UCSD-AML1 (cell line): ENCODE results near the gene GPM6B.

Source experiments
- DNase-seq: peaks from one replicate; lab custom pipeline; 2025; ENCODE audit not compliant: unreplicated experiment; lab: John Stamatoyannopoulos, UW

GPM6B gene, protein sequence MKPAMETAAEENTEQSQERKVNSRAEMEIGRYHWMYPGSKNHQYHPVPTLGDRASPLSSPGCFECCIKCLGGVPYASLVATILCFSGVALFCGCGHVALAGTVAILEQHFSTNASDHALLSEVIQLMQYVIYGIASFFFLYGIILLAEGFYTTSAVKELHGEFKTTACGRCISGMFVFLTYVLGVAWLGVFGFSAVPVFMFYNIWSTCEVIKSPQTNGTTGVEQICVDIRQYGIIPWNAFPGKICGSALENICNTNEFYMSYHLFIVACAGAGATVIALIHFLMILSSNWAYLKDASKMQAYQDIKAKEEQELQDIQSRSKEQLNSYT

DNA sequence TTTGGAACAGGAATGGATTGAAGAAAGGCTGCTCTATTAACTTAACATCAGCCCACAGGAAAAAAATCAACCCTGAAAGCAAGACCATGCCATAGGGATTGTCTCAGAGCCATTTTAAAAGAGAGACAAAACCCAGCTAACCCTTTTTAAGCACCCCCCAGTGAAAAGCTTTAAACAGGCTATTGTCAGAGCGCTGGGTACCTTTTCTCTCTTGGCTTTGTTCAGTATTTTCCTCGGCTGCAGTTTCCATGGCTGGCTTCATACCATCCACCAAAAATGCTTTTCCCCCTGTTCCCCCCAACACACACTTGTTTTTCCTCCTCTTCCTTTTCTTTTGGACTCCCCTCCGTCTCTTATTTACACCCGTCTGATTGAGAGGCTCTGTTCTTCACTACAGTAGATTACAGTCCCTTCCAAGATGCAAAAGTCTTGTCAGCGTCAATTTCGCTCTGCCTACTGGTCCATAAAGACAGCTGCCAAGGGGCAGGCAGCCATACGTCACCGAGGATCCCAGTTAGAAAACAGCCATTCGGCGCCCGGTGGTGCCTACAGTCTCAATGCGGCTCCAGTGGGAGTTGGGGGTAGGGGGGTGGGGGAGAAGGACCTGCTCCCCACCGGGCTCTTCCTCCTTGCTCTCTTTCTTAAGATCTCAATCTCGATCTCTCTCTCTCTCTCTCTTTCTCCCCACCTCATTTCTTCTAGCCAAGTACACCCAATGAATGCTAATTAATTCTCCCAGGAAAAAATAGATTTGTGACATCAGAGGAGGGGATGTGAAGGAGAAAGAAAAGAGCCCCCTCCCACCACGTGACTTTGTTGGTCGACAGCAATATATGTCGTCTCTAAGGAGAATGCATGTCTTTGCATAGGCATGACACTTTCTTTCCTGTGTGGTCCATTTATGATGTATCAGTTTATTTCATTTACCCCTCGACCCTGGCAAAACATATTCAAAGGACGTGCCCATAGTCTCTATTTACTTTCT, at the start of gene GPM6B:
TSS of gene GPM6B (minus strand) at position 451 of the 985 bp plus-strand sequence. CDS start at position 262, 189 bp downstream.
- DNase-seq, result no peak

DNA sequence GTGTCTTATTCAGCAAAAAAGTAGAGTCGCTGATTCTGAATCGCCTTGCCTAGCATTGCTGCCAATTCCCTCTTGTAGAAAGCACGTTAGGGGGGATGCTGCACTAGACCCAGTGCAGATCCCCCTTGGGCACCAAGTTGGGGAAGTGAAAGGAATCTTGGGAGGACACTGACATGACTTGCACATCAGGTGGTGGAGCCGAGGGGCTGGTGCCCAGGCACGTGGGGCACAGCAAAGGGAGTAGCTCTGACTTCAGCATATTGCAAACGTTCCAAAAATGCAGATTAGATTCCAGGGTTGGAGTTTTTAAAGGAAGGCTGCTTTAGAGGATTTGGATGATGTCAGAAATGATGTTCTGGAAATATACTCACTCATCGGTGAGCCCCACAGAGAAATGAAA, 47.4 kb upstream of the GPM6B start:
- no peak for DNase-seq

DNA sequence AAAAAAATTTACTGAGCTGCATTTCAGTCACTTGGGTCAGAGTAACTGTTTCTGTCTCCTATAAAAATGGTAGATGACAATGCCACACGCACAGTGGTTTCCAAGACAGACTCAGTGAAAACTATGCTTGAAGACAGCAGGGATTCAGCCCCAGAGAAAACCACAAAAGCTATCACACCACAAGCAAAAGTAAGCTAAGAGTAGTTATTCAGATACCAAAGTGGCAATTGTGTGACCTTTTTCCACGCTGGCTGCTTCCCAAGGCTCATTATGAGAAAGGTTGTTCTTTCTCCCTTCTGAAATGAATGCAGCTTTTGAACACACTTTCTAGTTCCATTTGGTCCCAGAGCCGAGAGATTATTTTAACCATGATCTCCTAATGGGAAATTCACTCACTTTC, 46.4 kb upstream of the GPM6B start:
- DNase-seq, result no peak

DNA sequence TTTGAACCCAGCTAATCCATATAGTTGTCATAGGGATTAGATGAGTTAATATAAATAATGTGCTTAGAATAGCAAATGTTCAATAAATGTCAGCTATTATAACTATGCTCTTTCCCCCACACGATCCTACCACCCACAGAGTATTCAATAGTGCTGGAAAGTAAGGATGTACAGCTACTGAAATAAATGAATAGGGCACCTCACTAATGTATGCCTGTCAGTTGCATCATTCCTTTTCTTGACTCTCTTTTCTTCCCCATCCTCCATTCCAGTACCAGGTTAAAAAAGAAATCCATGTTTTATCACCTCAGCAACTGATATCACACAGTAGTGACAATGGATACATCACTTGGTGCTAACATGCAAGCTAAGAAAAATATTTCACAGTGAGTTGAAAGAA, 42.8 kb upstream of the GPM6B start:
- no peak for DNase-seq

DNA sequence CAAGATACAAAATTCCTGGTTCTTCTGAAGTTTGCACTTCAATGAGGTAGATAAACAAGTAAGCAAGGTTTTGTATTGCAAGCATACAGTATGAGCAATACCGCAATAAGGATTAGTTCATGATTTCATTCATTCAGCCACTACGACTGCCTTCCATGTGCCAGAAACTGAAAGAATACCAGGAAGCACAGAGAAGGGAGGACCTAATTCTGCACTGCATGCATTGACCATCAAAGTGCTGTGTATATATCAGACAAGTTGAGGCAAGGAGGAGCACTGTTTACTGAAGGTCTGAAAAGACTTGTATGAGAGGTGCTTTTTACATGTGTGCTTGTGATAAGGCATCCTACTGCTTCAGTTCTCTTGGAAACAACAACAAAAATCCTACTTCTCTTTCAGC, 40.9 kb upstream of the GPM6B start:
- DNase-seq, result no peak

DNA sequence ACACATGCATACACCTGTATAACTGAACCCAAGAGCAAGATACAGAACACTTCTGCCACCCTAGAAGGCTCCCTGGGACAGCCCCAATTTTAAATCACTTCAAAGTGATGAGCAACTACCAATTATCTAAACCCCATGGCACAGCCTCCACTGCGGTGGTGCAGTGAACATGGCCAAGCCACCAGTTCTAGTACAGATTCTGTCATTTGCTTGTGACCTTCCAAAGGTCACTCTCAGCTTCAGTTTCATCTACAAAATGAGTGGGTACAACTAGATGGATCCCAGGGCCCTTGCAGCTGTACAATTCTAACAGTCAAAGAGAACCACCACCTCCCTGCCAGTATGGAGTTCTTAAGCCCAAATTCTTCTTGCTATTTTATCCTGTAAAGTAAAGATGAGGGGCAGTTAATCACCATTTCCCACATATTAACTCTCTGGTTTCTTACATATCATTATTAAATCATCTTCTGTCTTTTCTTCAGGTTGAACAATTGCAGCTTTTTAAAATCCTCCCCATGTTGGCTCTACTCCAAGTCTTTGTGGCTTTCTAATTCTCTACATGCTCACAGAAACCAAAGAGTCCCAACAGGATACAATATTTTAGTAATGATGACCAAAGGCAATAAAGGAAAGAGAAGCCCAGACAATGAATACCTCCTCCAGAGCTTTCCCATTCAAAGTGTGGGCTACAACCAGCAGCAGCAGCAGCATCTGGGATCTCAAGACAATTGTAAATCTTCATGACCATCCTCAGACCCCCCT, 39.0 kb upstream of the GPM6B start:
- no peak for DNase-seq

DNA sequence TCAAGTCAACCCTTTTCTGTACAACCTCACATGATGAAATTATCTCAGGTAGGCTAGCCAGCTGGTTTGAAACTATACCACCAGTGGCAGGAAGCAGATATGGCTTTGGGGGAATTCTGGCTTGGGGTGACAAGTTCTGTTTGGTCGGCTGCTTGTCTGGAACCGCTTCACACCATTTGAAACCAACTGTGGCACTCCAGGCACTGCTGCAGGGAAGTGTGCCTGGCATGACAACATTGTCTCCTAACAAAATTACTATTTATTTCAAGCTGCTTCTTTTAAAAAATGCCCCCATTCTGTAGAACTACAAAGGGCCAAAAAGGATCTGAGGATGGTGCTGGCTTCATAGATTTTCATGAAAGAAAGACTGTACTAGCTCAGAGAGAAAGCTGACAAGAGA, 37.1 kb upstream of the GPM6B start:
- no peak for DNase-seq

DNA sequence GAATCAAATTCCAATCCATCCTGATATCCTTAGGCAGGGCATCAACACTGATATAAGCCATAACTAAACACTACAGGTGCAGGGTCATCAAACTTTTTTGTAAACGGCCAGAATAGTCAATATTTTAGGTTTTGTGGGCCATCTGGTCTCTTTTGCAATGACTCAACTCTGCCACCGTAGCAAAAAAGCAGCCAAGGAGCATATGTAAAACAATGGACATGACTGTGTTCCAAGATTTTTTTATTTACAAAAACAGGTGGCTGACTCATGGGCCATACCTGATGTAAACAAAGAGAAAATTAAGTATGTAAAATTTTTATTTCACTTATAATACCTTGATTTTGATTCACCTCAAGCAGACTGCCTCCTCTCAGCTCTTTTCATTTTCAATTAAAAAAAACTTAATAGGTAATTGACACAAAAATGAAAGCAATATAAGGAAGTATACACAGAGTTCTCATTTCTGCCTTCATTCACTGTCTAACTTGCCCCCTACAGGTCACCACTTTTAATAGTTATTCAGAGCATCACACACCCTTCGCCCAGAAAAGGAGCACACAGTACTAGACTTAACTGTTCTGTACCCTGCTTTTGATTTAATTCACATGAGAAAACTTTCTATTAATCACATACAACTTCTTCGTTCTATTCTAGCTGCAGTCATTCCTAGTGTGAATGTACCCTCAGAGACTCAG, 35.3 kb upstream of the GPM6B start:
- no peak for DNase-seq

DNA sequence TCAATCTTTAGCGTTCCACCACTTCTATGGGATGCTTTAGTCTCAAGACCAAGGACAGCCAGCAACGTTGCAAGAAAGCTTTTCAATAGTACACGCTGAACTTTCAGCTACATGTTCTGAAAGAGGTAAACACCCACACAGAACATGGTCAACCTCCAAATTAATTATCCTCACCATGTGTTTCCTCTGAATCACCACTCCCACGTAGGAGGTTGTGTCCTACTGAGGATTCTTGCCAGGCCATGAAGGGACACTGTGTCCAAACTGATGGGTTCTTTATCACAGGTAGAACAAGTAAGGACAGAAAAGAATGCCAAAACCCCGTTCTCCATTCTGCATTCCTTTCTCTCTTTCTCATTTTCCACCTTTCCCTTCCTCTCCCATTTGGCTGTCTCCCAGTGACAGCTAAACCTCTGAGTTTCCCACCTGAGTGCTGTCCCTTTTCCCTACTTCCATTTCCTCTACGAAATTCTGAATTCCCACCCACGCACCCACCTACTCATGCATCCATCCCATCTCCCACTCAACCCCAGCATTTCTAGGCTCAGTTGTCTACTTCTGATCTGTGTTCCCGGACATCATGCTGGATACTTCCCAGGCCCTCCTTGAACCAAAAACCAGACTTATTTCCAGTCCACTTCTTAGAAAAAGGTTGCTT, 29.0 kb upstream of the GPM6B start:
- no peak for DNase-seq

DNA sequence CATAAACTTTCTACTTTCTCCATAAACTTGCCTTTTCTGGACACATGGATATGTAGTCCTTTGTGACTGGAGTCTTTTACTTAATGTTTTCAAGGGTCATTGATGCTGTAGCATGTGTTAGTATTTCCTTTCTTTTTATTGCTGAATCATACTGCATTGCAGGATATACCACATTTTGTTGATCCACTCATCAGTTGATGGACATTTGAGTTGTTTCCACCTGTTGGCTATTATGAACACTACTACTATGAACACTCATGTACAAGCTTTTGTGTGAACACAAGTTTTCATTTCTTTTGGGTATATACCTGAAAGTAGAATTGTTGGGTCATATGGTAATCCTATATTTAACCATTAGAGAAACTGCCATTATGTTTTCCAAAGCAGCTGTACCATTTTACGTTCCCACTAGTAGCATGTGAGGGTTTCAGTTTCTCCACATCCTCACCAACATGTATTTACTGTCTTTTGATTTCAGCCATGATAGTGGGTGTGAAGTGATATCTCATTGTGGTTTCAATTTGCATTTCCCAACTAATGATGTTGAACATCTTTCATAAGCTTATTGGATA, 26.3 kb upstream of the GPM6B start:
- DNase-seq, result no peak

DNA sequence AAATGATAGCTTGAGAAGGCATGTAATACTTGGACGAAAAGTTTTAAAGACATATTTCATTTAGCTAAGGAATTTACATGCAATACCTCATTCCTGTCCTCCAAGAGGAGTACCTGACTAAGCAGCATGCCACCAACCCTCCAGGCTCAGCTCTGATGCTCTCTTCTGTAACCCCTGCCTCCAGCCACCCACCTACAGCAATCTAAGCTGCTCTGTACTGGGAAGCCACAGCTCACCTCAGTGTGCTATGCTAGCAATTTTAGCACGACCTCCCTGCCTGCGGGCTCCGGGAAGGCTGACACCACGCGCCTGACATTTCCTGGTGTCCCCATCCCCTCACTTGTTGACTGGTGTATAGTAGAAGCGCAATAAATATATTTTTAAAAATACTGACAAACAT, 23.2 kb upstream of the GPM6B start:
- no peak for DNase-seq

DNA sequence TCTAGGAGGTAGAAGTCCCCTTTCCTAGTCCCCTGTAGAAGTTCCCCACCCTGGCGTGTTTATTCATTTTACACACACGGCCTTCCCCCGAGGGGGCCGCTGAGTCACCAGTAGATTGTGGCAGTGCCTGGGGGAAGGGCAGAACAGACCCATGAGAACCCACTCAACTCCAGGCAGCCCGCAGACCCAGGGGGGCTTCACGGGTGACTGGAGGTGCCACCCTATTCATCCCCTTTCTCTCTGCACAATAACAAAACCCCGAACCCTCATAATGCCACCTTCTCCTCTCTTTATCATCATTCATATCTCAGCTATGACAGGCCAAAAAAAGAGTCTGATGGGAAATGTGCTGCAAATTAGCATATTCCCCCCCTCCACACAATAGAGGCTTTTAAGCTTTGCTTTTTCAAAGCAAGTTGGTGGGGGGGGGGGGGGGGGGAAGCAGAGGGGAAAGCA, 20.4 kb upstream of the GPM6B start:
- DNase-seq, result no peak

DNA sequence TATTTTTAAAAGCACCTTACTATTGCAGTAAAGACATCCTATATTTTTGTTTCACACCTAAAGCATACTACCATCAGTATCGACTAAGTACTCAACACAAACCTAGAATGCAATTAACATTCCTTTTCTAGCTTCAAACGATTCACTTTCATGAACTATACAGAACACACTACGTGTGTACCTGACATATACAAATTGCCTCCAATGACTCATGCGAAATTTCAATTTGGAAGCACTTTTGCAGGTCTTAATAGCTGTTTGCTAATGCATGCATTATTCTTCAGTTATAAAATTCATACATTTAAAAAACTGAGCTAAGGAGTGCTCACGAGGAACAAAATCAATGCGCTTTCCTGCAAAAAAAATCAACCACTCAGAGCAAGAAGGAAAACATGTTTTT, 19.7 kb upstream of the GPM6B start:
- DNase-seq, result no peak

DNA sequence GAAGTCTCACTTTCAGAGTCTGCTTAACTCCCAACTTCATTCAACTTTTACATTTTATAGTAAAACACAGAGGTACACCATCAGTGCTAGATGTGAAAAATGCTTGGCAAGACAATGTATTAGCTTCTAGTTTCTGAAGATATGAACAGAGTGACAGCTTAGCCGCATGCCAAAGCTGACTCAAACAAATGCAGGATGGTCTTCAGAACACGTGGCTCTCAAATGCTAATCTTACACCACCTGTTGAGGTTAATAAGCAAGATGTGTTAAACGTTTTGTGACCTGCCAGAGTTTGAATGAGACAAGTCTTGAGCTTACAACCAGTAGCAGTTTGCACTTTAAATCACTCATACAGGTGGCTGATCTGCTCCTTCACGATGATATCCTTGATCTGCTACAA, 18.9 kb upstream of the GPM6B start:
- DNase-seq, result no peak

DNA sequence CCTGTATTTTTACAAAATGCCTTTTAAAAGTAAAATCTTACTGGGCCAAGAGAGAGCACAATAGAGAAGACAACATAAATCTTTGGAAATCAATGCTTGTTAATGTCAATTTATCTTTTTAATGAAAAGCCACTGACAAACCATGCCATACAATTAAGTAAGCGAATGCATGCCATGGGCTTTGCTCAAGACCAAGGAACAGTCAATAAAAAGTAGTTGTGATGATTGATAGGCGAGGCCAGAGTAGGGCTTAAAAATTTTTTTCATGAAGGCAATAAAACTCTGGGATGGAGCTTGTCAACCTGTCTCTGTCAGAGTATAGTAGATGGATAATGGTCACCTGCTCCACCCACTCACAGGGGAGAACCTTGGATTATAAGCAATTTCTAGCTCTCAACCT, 17.5 kb upstream of the GPM6B start:
- DNase-seq, result no peak

DNA sequence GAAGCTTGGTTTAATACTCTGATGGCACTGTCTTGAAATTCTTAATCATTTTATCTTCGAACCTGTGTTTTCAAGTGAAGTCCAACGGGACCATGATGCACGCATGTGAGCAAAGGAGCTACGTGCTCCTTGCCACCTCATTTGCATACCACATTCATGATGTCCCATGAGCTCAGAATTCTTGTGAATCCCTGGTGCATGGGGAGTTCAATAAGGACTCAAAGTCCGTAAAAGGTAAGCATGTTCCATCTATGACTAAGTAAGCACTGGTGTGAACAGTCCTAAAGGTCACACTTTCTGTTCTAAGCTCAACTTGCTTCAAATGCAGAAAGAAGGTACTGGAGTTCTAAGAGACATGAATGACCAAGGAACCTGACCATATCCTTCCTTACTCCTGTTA, 13.1 kb upstream of the GPM6B start:
- no peak for DNase-seq

DNA sequence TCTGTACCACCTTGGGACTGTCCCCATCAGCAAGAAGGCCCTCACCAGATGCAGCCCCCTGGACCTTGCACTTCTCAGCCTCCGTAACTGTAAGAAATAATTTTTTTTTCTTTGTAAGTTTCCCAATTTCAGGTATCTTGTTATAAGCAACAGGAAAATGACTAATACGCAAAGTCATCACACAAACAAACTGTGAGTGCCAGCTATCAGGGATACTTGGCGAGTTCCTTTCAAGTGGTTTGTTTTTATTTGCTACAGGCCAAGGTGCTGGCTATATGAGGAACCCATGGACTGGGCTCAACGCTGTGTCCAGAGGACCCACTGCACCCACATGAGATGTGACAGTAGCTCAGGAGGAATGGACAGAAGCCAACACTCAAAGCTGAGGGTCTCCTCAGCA, 11.5 kb upstream of the GPM6B start:
- no peak for DNase-seq

DNA sequence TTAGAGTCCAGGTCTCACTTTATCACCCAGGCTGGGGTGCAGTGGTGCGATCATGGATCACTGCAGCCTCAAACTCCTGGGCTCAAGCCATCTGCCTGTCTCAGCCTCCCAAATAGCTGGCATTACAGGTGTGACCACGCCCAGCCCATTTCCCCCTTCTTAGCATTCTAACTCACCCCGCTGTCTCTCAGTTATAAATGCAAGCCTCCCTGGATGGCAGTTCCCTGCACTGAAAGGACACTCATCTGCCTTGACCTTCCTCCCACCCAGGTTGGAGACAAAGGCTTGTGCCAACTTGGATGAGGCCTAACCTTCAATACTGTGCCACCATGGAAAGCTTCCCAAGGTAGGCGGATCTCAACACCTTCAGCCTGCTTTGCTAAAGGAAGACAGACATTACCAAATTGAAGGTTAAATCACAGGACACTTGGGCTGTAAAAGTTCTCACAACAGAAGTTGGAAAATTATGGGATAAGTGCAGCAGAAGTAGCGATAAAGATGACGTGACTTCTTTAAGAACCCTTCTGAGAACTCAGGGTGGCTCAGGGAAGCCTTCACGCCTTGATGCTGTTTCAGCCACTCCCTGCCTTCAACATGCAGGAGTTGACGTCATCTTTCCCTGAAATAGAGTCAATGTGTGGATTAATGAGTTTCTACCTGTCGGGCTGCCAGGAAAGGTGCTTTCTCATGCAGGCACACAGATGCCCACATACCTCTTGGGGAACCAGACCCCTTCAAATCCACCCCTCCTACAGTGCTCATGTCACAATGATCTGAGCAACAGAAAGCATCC, 10.6 kb upstream of the GPM6B start:
- no peak for DNase-seq

DNA sequence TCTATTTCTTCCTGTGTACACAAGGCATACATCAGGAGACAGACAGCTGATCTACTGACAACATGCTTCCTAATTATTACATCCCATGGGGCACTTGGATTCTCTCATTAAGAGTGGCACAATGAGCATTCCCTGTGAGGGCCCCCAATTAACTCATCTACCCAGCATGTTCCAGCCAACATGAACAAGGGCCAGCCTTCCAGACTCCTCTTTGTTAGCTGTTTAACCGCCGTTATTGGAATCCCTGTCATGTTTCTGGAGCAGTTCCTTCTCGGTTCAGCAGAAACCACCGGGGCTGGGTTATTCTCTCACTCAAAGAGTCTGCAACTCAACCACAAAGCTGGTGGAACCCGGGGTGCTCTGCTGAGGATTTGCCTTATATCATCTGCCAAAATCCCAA, 9.9 kb upstream of the GPM6B start:
- no peak for DNase-seq
